GM12873 (cell line): ENCODE data around the gene BTN2A1.

Experiments
- TF ChIP-seq, protein P1 (sequence below): IDR thresholded peaks from 2 replicates; pipeline ENCODE4 v1.5.1; 2012; ENCODE audit warnings: low read depth, mild to moderate bottlenecking, moderate library complexity, low read length, control low read depth; ENCODE audit not compliant: insufficient read depth; ENCODE audit errors: missing control alignments

BTN2A1 gene

DNA sequence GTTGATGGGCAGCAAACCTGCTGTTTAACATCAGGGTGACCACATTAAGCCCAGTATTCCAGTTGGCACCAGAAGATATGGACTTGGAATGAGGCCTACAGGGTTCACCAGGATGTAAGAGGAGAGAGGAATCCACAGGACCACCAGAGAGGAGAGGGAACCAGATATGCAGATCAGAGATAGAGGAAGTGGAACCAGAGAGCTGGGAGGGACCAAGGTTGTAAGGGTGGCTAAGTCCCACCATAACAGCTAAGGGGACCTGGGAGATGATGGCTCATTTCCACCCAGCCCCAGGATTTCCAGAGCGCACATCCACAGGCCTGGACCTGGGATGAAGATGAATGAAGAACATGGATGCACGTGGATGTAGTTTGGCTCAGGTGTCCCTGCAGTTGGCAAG, 11.1 kb downstream of the BTN2A1 start:
- TF ChIP-seq, protein P1, sequence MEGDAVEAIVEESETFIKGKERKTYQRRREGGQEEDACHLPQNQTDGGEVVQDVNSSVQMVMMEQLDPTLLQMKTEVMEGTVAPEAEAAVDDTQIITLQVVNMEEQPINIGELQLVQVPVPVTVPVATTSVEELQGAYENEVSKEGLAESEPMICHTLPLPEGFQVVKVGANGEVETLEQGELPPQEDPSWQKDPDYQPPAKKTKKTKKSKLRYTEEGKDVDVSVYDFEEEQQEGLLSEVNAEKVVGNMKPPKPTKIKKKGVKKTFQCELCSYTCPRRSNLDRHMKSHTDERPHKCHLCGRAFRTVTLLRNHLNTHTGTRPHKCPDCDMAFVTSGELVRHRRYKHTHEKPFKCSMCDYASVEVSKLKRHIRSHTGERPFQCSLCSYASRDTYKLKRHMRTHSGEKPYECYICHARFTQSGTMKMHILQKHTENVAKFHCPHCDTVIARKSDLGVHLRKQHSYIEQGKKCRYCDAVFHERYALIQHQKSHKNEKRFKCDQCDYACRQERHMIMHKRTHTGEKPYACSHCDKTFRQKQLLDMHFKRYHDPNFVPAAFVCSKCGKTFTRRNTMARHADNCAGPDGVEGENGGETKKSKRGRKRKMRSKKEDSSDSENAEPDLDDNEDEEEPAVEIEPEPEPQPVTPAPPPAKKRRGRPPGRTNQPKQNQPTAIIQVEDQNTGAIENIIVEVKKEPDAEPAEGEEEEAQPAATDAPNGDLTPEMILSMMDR, result no peak

DNA sequence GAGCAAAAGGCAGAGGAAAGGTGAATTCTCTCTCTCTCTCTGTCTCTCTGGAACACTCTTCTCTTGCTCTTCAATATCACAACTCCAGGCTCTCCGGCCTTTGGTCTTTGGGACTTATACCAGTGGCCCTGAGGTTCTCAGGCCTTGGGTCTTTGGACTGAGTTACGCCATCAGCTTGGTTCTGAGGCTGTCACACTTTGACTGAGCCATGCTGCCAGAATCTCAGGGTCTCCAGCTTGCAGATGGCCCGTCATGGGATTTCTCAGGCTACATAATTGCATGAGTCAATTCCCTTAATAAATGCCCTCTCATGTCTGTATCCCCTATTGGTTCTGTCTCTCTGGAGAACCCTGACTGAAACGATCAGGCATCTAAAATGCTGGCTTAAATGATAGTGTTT, 12.9 kb downstream of the BTN2A1 start:
- TF ChIP-seq, protein P1, result no peak

DNA sequence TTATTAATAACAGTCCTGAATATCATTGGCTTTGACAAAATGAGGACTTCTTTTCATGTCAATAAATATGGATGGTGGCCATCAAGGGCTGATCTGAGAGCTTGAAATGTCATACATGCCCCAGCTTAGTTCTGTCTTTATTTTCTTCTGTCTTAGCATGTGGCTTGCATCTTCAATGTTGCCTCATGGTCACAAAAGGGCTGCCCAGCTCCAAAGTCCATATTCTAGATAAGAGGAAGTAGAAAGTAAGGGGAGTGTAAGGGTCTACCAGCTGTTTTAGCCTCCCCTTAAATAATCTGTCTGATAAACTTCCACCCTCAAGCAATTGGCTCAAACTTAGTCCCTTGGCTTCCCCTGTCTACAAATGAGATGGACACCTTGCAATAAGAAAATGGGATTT, 14.2 kb downstream of the BTN2A1 start:
- TF ChIP-seq, protein P1, result no peak

DNA sequence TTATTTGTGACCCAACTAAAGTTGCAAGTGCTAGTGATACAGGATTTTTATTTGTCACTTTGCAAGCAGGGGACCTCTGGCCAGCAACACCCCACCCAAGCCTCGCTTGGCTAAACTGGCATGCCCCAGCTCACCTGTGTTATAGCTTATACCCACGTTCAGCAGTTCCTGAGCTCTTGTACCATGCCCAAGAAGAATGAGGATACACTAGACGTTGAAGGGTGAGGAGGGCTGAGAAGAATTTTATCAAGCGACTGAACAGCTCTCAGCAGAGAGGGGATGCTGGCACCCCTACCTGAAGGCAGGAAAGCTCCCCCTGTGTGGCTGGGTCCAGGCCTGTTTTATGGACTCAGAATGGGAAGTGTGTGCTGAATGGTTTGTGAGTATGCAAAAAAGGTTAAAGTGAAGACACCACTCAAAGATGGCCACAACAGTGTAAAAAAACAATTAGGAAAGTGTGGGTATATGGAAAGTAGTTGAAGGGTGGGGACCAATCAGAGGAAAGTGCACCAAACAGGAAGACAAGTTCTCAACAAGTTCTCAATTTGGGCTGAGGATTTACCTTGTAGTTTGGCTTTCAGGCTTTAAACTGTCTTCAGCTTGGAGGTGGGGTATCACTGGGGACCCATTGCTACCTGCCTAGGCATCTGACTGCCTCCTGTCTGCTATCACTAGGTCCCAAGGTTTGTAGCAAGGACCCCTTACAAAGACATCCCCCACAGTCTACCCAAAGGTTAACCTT, 15.0 kb downstream of the BTN2A1 start:
- TF ChIP-seq, protein P1, result no peak

DNA sequence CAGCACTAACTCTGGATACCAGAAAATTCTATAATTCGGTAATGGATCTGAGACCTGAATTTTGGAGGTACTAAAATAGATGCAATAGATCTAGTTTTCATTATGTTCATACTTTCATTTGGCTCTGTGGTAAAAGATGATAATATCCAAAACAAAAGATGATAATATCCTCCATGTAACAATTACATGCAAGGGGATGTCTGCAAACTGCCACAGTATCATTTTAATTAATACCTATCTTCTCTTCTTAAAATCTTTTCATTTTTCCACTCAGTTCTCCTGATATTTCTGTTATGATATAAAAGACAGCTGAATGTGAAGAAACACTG, 15.6 kb downstream of the BTN2A1 start:
- TF ChIP-seq, protein P1, result no peak

DNA sequence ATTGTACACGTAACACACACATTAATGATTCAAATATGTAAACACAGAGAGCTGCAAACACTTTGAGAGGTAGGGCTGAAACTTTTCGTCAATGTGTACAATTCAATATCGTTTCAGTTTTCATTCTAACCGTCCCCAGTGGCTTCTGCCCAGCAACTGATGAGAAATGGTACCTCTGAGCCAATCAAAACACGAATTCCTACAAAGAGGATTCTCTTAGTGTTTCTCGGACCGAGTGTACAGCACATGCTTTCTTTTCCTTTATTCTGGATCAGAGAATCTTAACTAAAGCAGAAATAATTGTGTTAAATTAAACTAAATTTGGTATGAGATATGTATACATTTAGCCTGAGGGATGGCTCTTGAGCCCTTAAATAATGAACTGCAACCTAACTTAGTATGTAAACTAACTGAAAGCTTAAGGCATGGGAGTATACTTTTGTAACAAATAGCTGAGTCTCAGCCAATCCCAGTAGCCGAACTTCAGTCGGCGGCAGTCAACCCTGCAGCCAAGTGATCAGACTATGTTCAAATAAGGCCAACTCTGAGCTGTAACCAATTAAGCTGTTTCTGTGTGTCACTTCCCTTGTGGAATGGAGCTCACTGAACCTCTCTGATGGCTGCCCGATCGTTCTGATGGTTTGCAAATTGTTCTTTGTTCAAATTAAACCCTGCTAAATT, 16.1 kb downstream of the BTN2A1 start:
- TF ChIP-seq, protein P1, result no peak

DNA sequence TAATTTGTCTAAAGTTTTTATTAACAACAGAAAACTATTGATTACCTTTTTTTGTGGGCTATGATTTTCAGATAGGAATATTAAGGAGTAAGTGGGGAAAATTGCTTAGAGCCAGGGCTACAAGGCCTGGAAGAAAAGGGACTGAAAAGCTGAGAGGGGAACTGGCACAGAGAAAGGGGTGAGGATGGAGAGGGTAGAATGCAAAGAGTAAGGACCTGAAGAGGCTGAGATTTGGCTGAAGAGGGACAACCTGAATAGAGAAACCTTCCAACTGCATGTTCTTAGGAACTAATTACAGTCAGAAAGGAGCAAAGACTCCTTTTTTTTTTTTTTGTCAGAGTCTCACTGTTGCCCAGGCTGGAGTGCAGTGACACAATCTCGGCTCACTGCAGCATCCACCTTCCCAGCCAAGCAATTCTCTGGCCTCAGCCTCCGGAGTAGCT, 16.7 kb downstream of the BTN2A1 start:
- TF ChIP-seq, protein P1, result no peak
